Anterior cingulate cortex (tissue), 58 donors: ENCODE measurements around the gene F5.

Source experiments
- DNase-seq, 58 donors: peaks; one replicate each; lab custom pipeline; 2025; lab: John Stamatoyannopoulos, UW

F5 gene

GRCh38 chr1:169586395-169587255, at the start of gene F5:
F5 (minus strand) TSS chr1:169586481; CDS start chr1:169586386, 95 bp downstream.
- DNase-seq = peak in 53 of 58 donors; percentile 5 to 78 (median 45)

GRCh38 chr1:169634877-169635276, 48.6 kb upstream of the F5 start:
- DNase-seq = no peak

GRCh38 chr1:169634145-169634544, 47.9 kb upstream of the F5 start:
- DNase-seq = no peak

GRCh38 chr1:169631249-169631648, 45.0 kb upstream of the F5 start:
- no peak for DNase-seq

GRCh38 chr1:169630006-169630405, 43.7 kb upstream of the F5 start, which contains the start of gene SELP:
SELP (minus strand) TSS chr1:169630124; CDS start chr1:169630074, 50 bp downstream.
- DNase-seq = no peak

- DNase-seq = no peak
Observed at GRCh38 chr1:169624912-169625311, 38.6 kb upstream of the F5 start.

- DNase-seq = no peak
Observed at GRCh38 chr1:169624122-169624521, 37.8 kb upstream of the F5 start.

DNA sequence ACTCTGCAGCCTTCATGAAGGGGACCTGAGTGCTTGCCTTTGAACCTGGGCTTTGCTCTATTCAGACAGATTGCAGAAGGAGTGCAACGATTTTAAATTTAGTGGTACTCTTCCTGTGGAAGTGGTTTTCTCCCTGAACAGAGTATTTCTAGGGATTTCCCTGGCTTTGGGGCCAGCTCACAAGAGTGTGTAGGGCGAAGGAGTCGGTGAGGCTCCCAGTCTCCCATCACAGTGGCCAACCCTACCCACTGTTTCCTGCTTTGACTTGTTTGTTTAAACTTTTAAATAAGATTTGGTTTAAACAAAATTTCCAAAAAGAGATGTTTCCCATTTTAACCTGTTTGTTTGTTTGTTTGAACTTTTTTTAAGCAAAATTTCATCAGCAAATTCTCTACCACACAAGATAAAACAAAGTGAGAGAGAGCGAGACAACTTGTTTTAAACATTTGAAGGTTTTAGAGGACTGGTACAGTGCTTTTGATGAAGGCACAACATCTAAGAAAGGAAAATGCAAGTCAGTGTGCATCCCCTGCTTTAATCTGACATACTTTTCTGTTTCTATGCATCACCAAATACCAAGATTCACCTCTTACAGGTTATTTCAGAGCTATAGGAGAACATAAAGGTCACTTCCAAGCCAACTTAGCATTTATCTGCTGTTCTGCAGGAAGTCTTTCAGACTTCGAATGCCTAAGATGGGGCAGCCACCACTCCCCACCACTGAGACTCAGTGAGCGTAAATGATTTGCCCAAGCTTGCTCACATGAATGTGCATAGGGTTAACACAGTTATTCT, 37.0 kb upstream of the F5 start:
- DNase-seq = no peak

- DNase-seq = no peak
Observed at GRCh38 chr1:169620565-169620964, 34.3 kb upstream of the F5 start.

- no peak for DNase-seq
Observed at GRCh38 chr1:169618367-169618766, 32.1 kb upstream of the F5 start.

DNA sequence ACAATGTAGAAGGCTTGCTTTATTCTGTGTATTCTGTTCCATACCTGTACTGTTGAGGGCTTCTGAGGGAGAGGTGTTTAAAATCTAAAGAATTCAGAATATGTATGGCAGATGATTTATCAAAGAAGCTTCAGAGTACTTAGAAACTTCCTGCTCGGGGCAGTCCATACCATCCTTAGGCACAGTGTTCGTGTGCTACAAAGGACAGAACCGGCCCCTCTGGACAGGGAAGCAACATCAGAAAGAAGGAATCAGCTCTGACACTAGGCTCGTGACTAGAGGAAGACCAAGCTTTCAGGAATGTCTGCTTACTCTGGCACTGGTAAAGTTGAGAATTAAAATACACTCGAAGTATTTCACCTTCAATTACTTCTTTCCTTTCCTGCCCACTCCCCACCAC, 29.5 kb upstream of the F5 start:
- DNase-seq = no peak

DNA sequence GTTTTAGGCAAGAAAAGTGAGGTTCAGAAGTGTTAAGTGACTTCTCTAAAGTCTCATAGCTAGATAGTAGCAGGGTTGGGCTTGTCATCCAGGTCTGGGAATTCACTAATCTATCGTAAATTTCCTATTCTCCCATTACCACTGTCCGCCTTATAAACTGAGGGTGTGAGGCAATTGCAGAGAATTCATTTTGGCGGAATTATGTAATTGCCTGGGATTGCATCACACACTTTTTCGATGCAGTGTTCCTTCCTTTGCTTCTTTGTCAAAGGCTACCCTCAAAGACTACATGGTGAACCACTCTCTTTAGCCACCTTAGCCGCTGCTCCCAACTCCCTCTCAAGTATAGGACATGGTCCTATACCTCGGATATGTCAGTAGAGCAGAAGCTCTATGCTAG, 24.6 kb upstream of the F5 start:
- DNase-seq = no peak

GRCh38 chr1:169610108-169610507, 23.8 kb upstream of the F5 start:
- DNase-seq = no peak

DNA sequence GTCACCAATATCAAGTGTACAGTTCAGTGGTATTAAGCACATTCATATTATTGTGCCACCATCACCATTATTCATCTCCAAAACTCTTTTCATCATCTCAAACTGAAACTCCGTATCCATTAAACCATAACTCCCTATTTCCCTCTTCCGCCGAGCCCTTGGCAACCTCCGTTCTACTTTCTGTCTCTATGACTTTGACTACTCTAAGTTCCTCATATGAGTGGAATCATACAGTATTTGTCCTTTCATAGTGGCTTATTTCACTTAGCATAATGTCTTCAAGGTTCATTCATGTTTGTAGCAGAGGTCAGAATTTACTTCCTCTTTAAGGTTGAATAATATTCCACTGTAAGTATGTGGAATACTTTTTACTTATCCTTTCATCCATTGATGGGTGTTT, 21.9 kb upstream of the F5 start:
- DNase-seq = no peak

DNA sequence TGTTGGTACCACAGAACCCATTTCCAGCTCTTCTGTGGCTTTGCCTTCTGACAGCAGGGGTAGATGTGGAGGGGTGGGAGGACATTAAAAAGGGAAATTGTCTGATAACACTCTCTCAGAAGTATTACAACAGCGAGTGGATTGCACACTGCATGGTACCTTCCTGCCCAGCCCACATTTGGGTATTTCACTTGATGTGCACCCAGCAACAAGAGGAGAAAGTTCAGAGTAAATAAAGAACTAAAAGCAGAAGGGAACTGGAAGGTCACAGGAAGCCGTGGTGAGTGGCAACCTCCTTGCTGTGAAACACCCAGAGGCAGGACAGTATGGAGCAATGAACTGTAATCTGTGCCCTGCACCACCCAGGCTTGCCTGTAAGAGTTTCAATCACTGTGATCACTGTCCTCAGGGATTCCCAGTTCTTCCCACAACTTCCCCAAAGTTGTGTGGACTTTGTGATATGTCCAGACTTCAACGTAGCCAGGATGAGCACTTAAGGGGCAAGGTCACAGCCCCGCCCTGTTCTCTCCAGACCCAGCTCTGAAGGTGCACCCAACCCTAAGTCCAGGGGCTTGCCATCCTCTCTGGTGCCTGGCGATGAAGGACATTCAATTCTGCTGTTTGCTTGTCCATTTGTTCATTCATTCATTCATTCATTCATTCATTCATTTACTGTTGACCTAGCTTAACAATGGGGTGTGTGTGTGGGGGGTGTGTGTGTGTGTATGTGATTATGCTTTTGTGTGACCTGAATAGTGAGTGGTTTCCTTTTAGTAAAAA, 18.7 kb upstream of the F5 start:
- peak in 9 of 58 donors; percentile 0 to 23 (median 9) for DNase-seq

DNA sequence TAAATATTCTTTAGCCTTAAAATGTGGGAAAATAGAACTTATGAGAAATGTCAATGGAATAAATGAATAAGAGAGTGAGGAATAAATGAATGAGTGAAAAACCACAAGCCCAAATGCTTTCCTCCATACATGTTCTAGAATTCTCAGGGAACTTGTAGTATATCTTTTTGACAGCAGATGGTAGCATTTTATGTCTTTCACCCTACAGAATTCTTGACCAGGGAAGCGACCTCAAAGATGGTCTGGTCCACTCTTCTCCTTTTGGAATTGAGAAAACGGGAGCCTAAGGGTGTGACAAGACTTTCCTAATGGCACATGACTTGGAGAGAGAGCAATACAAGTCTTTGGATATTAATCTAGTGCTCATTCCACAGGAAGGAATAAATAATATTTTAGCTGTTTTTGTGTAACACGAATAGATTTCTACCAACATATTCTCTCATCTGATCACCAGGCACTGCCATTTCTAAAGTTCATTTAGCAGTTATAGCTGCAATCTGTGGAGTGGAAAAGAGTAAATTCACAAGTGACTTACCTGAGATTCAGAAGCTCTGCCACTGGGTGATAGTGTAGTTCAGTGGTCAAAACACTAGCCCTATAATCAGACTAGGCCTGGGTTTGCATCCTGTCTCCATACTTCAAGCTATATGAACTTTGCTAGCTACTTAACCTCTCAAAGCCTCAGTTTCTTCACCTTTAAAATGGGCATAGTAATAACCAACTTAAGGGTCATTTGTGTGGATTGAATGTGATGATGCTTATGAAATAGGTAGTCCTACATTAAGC, 15.0 kb upstream of the F5 start:
- DNase-seq = peak in 2 of 58 donors; percentile 1 to 11

GRCh38 chr1:169595764-169596711, 9.8 kb upstream of the F5 start:
- no peak for DNase-seq

DNA sequence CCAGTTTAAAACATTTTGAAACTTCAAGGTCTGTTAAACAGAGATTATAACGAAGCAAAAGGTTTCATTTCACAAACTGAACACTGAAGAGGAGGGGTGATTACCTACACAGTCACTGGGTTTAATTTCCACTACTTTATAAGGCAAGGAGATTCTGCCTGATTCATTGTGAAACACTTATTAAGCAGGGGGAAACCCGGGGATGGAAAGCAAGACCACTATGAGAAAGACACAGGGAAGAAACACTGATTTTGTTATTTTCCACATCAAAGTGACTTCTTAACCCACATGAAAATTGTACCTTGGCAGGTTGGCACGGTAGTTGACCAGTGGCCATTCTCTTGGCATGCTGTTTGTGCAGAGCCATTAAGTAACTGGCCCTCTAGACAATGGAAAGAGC, 8.1 kb upstream of the F5 start:
- no peak for DNase-seq

GRCh38 chr1:169590932-169591331, 4.7 kb upstream of the F5 start:
- no peak for DNase-seq
